Measurements from ENCODE around the gene TPRX2.
"Not testable (repeated sequence)": the region's sequence is repeated elsewhere in the genome, so short reads cannot be mapped to it uniquely, and the experiment has no call there.

TPRX2 gene
- long read RNA-seq: 0 reads

DNA sequence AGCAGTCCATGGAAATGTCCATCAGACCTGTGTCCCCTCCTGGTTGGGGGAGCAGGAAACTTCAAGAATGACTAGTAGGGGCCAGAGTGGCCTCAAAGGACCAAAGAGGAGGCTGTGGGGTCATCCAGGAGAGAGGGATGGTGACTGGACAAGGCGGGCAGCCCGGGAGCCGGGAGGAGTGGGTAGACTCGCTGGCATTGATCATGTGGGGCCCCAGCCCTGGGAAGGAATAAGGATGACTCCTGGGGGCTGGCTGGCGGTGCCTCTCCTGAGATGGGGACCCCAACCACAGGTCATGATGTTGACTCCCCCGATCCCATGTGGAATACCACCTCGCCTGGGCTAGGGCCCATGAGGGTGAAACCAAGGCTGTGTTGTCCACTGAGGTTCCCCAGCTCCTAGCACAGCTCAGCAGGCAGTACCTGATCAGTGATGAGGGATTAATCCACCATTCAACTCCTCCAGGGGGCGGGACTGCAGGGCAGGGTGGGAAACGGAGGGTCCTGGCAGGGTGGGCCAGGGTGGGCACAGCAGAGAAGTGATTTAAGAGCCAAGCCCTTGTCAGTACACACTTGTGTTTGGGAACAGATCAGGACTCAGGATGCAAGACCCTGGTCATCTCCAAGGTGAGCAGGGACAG is at the start of gene TPRX2:
TPRX2 (plus strand) TSS at position 590 of the 640 bp plus-strand sequence; CDS start at position 602, 12 bp downstream.
- DNase-seq (ENCODE audit: low read depth in 1 of 2, low spot score in 1 of 2); H3K27me3 ChIP-seq (ENCODE audit: insufficient read depth, poor library complexity, severe bottlenecking); H3K27ac ChIP-seq (replicated peaks); H3K4me3 ChIP-seq (replicated peaks; ENCODE audit: insufficient read depth, low read length): not testable (repeated sequence)

GRCh38 chr19:47813304-47813994 is 45.6 kb upstream of the TPRX2 start:
- H3K27me3 ChIP-seq (ENCODE audit: insufficient read depth, poor library complexity, severe bottlenecking): no peaks in the 10 kb centered on the region
- no peak overlapping the region for H3K27ac ChIP-seq (replicated peaks)
- DNase-seq (ENCODE audit: low read depth in 1 of 2, low spot score in 1 of 2): peak; percentile 37 to 64
- no peak overlapping the region for H3K4me3 ChIP-seq (replicated peaks; ENCODE audit: insufficient read depth, low read length)
- TF ChIP-seq, protein P1, sequence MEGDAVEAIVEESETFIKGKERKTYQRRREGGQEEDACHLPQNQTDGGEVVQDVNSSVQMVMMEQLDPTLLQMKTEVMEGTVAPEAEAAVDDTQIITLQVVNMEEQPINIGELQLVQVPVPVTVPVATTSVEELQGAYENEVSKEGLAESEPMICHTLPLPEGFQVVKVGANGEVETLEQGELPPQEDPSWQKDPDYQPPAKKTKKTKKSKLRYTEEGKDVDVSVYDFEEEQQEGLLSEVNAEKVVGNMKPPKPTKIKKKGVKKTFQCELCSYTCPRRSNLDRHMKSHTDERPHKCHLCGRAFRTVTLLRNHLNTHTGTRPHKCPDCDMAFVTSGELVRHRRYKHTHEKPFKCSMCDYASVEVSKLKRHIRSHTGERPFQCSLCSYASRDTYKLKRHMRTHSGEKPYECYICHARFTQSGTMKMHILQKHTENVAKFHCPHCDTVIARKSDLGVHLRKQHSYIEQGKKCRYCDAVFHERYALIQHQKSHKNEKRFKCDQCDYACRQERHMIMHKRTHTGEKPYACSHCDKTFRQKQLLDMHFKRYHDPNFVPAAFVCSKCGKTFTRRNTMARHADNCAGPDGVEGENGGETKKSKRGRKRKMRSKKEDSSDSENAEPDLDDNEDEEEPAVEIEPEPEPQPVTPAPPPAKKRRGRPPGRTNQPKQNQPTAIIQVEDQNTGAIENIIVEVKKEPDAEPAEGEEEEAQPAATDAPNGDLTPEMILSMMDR (IDR thresholded peaks at IDR 0.05; ENCODE audit: insufficient read depth, low read length): peak; percentile 31
- TF ChIP-seq, protein P2, sequence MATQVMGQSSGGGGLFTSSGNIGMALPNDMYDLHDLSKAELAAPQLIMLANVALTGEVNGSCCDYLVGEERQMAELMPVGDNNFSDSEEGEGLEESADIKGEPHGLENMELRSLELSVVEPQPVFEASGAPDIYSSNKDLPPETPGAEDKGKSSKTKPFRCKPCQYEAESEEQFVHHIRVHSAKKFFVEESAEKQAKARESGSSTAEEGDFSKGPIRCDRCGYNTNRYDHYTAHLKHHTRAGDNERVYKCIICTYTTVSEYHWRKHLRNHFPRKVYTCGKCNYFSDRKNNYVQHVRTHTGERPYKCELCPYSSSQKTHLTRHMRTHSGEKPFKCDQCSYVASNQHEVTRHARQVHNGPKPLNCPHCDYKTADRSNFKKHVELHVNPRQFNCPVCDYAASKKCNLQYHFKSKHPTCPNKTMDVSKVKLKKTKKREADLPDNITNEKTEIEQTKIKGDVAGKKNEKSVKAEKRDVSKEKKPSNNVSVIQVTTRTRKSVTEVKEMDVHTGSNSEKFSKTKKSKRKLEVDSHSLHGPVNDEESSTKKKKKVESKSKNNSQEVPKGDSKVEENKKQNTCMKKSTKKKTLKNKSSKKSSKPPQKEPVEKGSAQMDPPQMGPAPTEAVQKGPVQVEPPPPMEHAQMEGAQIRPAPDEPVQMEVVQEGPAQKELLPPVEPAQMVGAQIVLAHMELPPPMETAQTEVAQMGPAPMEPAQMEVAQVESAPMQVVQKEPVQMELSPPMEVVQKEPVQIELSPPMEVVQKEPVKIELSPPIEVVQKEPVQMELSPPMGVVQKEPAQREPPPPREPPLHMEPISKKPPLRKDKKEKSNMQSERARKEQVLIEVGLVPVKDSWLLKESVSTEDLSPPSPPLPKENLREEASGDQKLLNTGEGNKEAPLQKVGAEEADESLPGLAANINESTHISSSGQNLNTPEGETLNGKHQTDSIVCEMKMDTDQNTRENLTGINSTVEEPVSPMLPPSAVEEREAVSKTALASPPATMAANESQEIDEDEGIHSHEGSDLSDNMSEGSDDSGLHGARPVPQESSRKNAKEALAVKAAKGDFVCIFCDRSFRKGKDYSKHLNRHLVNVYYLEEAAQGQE (IDR thresholded peaks at IDR 0.05; ENCODE audit: insufficient replicate concordance, low read depth): no peak

- TF ChIP-seq, protein P1 (IDR thresholded peaks at IDR 0.05; ENCODE audit: insufficient read depth, low read length): no peak
- TF ChIP-seq SPI1 (IDR thresholded peaks at IDR 0.05; ENCODE audit: borderline replicate concordance, low read depth) (no peak), POLR2AphosphoS5 (IDR thresholded peaks at IDR 0.05; ENCODE audit: low read depth) (no peak), GABPA (IDR thresholded peaks at IDR 0.05; ENCODE audit: low read depth) (no peak)
- TF ChIP-seq, protein P2 (IDR thresholded peaks at IDR 0.05; ENCODE audit: insufficient replicate concordance, low read depth): no peak
- no peak for DNase-seq (ENCODE audit: low read depth in 1 of 2, low spot score in 1 of 2)
- no peaks in the 10 kb centered on the region for H3K27me3 ChIP-seq (ENCODE audit: insufficient read depth, poor library complexity, severe bottlenecking)
- H3K4me3 ChIP-seq (replicated peaks; ENCODE audit: insufficient read depth, low read length): no peak overlapping the region
- no peak overlapping the region for H3K27ac ChIP-seq (replicated peaks)
Measured at GRCh38 chr19:47813995-47814328, 45.1 kb upstream of the TPRX2 start.

DNA sequence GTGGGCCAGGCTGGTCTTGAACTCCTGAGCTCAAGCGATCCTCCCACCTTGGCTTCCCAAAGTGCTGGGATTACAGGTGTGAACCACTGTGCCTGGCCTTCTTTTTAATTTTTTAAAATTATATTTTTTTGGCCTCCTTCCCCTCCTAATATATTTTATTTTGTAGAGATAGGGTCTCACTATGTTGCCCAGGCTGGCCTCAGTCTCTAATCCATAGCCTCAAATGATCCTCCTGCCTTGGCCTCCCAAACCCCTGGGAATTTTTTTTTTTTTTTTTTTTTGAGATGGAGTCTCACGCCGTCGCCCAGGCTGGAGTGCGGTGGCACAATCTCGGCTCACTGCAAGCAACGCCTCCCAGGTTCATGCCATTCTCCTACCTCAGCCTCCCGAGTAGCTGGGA is 42.8 kb upstream of the TPRX2 start:
- not testable (repeated sequence) for H3K27ac ChIP-seq (replicated peaks); DNase-seq (ENCODE audit: low read depth in 1 of 2, low spot score in 1 of 2); H3K27me3 ChIP-seq (ENCODE audit: insufficient read depth, poor library complexity, severe bottlenecking); H3K4me3 ChIP-seq (replicated peaks; ENCODE audit: insufficient read depth, low read length)

GRCh38 chr19:47818221-47818620 is 40.8 kb upstream of the TPRX2 start:
- H3K27me3 ChIP-seq (ENCODE audit: insufficient read depth, poor library complexity, severe bottlenecking); H3K4me3 ChIP-seq (replicated peaks; ENCODE audit: insufficient read depth, low read length); H3K27ac ChIP-seq (replicated peaks): not testable (repeated sequence)

More at GRCh38 chr19:47818221-47818620, 40.8 kb upstream of the TPRX2 start:
- not testable (repeated sequence) for DNase-seq (ENCODE audit: low read depth in 1 of 2, low spot score in 1 of 2)

Data from HL-60 (cell line).